BLaER1 (cell line): Measurements from ENCODE around the gene ATP8B4.

Source experiments
- H3K27ac ChIP-seq: shearing (Covaris generic); formaldehyde crosslinking; 2 replicates; pipeline ENCODE4 v1.8.1; 2022
- H3K27me3 ChIP-seq: shearing (Covaris generic); formaldehyde crosslinking; 2 replicates; pipeline ENCODE4 v1.8.1; 2022
- H3K36me3 ChIP-seq: shearing (Covaris generic); formaldehyde crosslinking; 2 replicates; pipeline ENCODE4 v1.8.1; 2022
- H3K4me1 ChIP-seq: shearing (Covaris generic); formaldehyde crosslinking; 2 replicates; pipeline ENCODE4 v1.8.1; 2022
- H3K4me2 ChIP-seq: shearing (Covaris generic); formaldehyde crosslinking; 2 replicates; pipeline ENCODE4 v1.8.1; 2022
- H3K4me3 ChIP-seq: shearing (Covaris generic); formaldehyde crosslinking; 2 replicates; pipeline ENCODE4 v1.8.1; 2022
- H3K9ac ChIP-seq: shearing (Covaris generic); formaldehyde crosslinking; 2 replicates; pipeline ENCODE4 v1.8.1; 2022
- H3K9me3 ChIP-seq: shearing (Covaris generic); formaldehyde crosslinking; 2 replicates; pipeline ENCODE4 v1.8.1; 2022
- H4K20me1 ChIP-seq: shearing (Covaris generic); formaldehyde crosslinking; 2 replicates; pipeline ENCODE4 v1.8.1; 2022
- Cebpa-rat ChIP-seq: shearing (Covaris generic); IDR thresholded peaks from 2 replicates; pipeline ENCODE4 v1.8.1; 2022

The ATP8B4 gene

DNA sequence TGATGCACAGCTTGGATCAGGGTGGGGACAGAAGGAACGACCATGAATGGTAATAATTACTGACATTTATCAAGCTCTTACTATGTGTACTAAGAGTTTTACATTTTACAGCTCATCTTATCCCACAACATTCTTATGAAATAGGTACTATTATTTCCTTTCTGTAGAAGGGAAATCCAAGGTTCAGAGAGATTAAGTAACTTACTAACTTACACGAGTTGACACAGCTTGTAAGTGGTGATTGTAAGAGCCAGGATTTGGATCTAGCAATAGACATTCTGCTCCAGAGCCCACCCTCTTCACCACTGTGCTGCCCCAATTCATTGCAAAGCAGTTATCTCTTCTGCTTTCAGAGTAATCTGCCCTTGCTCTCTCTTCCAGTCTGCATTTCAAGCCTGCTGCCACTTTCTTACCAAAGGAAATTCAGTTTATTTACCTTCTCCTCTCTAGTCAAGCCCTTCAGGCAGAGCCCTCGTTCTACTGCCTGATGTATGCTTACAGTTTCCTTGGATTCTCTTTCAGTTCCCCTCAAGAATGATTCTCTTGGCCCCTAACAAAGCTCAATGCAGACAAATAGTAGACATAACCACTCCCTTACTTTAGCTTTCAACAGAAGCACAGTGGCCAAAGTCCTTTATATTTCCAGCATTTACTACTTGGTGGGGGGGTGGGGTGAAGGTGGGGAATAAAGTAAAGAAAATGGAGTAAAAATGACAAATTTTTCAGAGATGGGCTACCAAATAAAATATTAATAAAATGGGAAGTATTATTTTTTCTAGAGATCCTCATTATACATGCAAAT, 65.8 kb downstream of the ATP8B4 start:
- Histone ChIP-seq H3K9ac (no peak overlapping the region), H3K27ac (no peak overlapping the region), H3K4me2 (no peak overlapping the region), H3K4me3 (no peak overlapping the region), H3K4me1 (peaks cover 19% of the 10 kb centered on the region), H4K20me1 (no peaks in the 10 kb centered on the region), H3K9me3 (0 out of 2 replicates have a peak, but pooled peaks cover 5% of the 10 kb centered on the region), H3K36me3 (no peaks in the 10 kb centered on the region), H3K27me3 (no peaks in the 10 kb centered on the region)
- TF ChIP-seq Cebpa-rat = no peak

- Histone ChIP-seq H3K27me3 (no peaks in the 10 kb centered on the region), H3K4me1 (peaks cover 19% of the 10 kb centered on the region), H3K36me3 (no peaks in the 10 kb centered on the region), H3K4me2 (no peak overlapping the region), H3K4me3 (no peak overlapping the region), H4K20me1 (no peaks in the 10 kb centered on the region), H3K9ac (no peak overlapping the region), H3K27ac (no peak overlapping the region), H3K9me3 (0 out of 2 replicates have a peak, but pooled peaks cover 5% of the 10 kb centered on the region)
- TF ChIP-seq Cebpa-rat = no peak
Measured at GRCh38 chr15:50051811-50052419, 67.1 kb downstream of the ATP8B4 start.

GRCh38 chr15:50050986-50051743, 67.9 kb downstream of the ATP8B4 start:
- Histone ChIP-seq H3K4me1 (peaks cover 18% of the 10 kb centered on the region), H3K27ac (no peak overlapping the region), H3K27me3 (no peaks in the 10 kb centered on the region), H3K36me3 (no peaks in the 10 kb centered on the region), H3K4me2 (no peak overlapping the region), H3K4me3 (no peak overlapping the region), H3K9me3 (0 out of 2 replicates have a peak, but pooled peaks cover 5% of the 10 kb centered on the region), H3K9ac (no peak overlapping the region), H4K20me1 (no peaks in the 10 kb centered on the region)
- TF ChIP-seq Cebpa-rat = no peak

- Histone ChIP-seq H3K4me1 (peaks cover 5% of the 10 kb centered on the region), H3K36me3 (no peaks in the 10 kb centered on the region), H3K4me2 (no peak overlapping the region), H3K27me3 (no peaks in the 10 kb centered on the region), H3K27ac (no peak overlapping the region), H3K4me3 (no peak overlapping the region), H4K20me1 (no peaks in the 10 kb centered on the region), H3K9me3 (0 out of 2 replicates have a peak, but pooled peaks cover 5% of the 10 kb centered on the region), H3K9ac (no peak overlapping the region)
- TF ChIP-seq Cebpa-rat = no peak
Measured at GRCh38 chr15:50049871-50050270, 69.2 kb downstream of the ATP8B4 start.

DNA sequence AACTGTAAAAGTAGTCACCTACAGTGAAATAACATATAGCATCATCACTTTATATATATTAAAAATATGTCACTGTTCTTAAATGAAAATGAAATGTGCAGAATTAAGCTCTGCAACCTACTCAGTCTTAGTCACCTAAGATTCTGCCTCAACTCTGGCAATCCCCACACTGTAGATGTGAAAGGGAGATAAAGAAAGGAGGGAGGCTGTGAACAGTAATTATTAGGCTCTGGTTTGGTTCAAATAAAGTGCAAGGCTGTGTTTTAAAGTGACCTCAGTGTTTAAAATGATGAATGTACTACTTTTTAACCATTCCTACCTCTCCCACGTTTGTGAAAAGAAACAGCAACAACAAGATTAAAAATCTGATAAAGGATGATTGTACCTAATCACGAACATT, 72.2 kb downstream of the ATP8B4 start:
- no peaks in the 10 kb centered on the region for H3K4me1 ChIP-seq
- H4K20me1 ChIP-seq = no peaks in the 10 kb centered on the region
- no peak overlapping the region for H3K9ac ChIP-seq
- H3K27me3 ChIP-seq = no peaks in the 10 kb centered on the region
- no peak overlapping the region for H3K4me3 ChIP-seq
- peaks cover 14% of the 10 kb centered on the region for H3K9me3 ChIP-seq
- TF ChIP-seq Cebpa-rat = no peak
- no peak overlapping the region for H3K4me2 ChIP-seq
- no peak overlapping the region for H3K27ac ChIP-seq
- H3K36me3 ChIP-seq = no peaks in the 10 kb centered on the region

DNA sequence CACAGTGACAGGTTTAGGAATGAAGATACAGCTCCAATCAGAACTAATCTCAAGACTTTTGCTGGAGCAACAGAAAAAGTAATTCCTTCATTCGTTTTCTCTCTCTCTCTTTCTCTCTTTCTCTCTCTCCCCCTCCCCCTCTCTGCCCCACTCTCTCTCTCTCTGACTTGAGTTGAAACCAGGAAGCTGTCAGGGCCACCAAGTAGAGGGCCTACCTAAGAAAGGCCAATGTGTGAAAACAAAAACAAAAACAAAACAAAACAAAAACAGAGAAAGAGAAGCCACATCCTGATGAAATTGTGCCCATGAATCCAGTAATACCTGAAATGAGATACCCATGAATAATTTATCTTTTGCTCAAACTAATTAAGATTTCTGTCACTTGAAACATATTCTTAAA, 72.9 kb downstream of the ATP8B4 start:
- no peaks in the 10 kb centered on the region for H3K4me1 ChIP-seq
- H4K20me1 ChIP-seq = no peaks in the 10 kb centered on the region
- no peak overlapping the region for H3K27ac ChIP-seq
- H3K4me3 ChIP-seq = no peak overlapping the region
- no peak overlapping the region for H3K9ac ChIP-seq
- no peaks in the 10 kb centered on the region for H3K36me3 ChIP-seq
- H3K27me3 ChIP-seq = no peaks in the 10 kb centered on the region
- no peak for TF ChIP-seq Cebpa-rat
- H3K4me2 ChIP-seq = no peak overlapping the region
- H3K9me3 ChIP-seq = peaks cover 16% of the 10 kb centered on the region

DNA sequence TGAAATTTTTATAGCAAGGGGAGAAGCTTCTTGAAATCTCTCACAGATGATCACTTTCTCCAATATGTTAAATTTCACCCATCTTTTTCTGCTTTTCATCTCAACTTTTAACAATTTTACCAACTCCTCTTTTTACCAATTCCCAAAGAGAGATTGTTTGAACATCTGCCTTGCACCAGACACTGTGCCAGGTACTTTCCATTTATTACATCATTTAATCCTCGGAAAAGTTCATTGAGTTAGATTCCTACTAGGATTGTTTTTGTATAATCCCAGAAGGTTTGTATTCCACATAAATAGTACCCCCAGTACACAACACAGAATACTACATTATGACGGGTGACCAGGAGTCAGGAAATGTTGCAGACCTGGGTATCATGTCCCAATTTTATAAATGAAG, 74.1 kb downstream of the ATP8B4 start:
- H3K27ac ChIP-seq = no peak overlapping the region
- H3K9me3 ChIP-seq = peaks cover 20% of the 10 kb centered on the region

DNA sequence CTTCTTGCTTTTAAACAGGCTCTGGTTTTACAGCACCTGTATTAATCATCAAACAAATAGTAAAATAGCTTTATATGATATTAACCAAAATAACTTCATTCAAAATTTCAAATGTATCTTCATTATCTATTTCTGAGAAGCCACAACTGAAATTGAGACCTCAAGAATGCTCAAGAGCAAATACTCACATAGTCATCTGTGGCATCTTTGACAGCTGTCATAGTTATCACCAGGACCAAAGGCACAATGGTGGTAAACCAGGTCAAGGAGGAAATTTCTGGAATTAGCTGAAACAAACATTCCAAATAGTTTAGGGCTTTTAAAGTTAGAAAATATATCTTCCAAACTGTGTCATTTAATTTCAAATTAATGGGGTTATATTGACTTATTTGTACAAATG, 74.6 kb downstream of the ATP8B4 start:
- Histone ChIP-seq H3K9ac (no peak overlapping the region), H3K4me3 (no peak overlapping the region), H3K27ac (no peak overlapping the region), H3K36me3 (no peaks in the 10 kb centered on the region), H3K4me1 (no peaks in the 10 kb centered on the region), H4K20me1 (no peaks in the 10 kb centered on the region), H3K27me3 (no peaks in the 10 kb centered on the region), H3K4me2 (no peak overlapping the region), H3K9me3 (peaks cover 20% of the 10 kb centered on the region)
- no peak for TF ChIP-seq Cebpa-rat

More for the DNA sequence above, 74.1 kb downstream of the ATP8B4 start:
- TF ChIP-seq Cebpa-rat = no peak
- Histone ChIP-seq H4K20me1 (no peaks in the 10 kb centered on the region), H3K4me2 (no peak overlapping the region), H3K9ac (no peak overlapping the region), H3K4me1 (no peaks in the 10 kb centered on the region), H3K4me3 (no peak overlapping the region), H3K36me3 (no peaks in the 10 kb centered on the region), H3K27me3 (no peaks in the 10 kb centered on the region)

DNA sequence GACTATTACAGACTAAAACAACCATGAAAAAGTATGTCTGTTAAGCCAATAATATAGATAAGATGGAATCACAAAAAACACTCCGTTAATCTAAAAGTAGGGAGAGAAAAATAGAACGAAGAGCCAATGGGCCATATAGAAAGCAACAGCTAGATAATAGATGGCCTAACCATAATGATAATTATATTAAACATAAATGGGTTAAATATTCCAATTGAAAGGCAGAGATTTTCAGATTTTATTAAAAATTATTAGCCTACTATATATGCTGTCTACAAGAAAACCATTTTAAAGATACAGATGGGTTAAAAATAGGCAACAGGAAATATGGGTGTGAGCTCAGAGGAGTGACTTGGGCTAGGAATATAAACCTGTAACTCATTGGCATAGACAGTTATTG, 76.3 kb downstream of the ATP8B4 start:
- no peak overlapping the region for H3K9ac ChIP-seq

DNA sequence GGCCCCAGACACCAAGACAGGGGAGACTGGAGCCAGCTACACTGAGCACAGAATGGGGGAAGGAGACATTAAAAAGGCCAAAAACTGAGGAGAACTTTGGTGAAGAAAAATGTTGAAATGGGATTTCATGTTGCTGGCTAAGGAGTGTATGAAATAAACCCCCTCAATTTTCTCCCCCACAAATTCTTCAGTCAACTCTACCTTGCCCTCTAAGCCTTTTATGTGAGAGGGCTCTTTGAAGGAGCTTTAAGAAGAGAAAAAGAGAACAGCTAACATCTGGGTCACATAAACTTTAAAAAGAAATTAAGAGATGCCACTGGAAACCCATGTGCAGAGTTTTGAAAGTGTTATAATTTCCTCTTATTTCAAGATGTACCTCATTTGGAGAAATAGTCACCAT, 88.6 kb downstream of the ATP8B4 start:
- Histone ChIP-seq H3K36me3 (no peaks in the 10 kb centered on the region), H3K27ac (no peak overlapping the region), H3K4me2 (no peak overlapping the region), H3K4me1 (no peaks in the 10 kb centered on the region), H3K9me3 (no peaks in the 10 kb centered on the region), H4K20me1 (no peaks in the 10 kb centered on the region), H3K9ac (no peak overlapping the region), H3K4me3 (no peak overlapping the region), H3K27me3 (no peaks in the 10 kb centered on the region)
- no peak for TF ChIP-seq Cebpa-rat

More for the DNA sequence above, 76.3 kb downstream of the ATP8B4 start:
- H3K4me2 ChIP-seq = no peak overlapping the region
- H3K27ac ChIP-seq = no peak overlapping the region
- no peaks in the 10 kb centered on the region for H3K36me3 ChIP-seq
- no peaks in the 10 kb centered on the region for H4K20me1 ChIP-seq
- no peaks in the 10 kb centered on the region for H3K27me3 ChIP-seq
- no peak for TF ChIP-seq Cebpa-rat
- H3K9me3 ChIP-seq = peaks cover 20% of the 10 kb centered on the region
- H3K4me1 ChIP-seq = no peaks in the 10 kb centered on the region
- H3K4me3 ChIP-seq = no peak overlapping the region
